C4-2B (cell line): ENCODE results near the gene TUBA4B.

Experiments used
- H3K27ac ChIP-seq: fragments of 450-650 bp; 2 replicates; pipeline ENCODE4 v1.5.1; 2017
- CTCF ChIP-seq: fragments of 450-650 bp; conservative IDR thresholded peaks from 2 replicates; pipeline ENCODE4 v1.5.1; 2017; ENCODE audit warnings: mild to moderate bottlenecking
- ZFX ChIP-seq: fragments of 450-650 bp; IDR thresholded peaks from 2 replicates; pipeline ENCODE4 v1.6.1; 2017

Gene TUBA4B

GRCh38 chr2:219273937-219274336 is 20.9 kb downstream of the TUBA4B start:
- TF ChIP-seq CTCF (no peak), ZFX (no peak)
- no peak overlapping the region for H3K27ac ChIP-seq

- TF ChIP-seq CTCF, result no peak
- no peak for TF ChIP-seq ZFX
- no peak overlapping the region for H3K27ac ChIP-seq
Observed at GRCh38 chr2:219274361-219274921, 21.4 kb downstream of the TUBA4B start.

- TF ChIP-seq CTCF (peak; percentile 97), ZFX (no peak)
- 0 out of 2 replicates have a peak overlapping the region, but pooled peaks have one; percentile 69 for H3K27ac ChIP-seq
Observed at GRCh38 chr2:219277703-219278654, 24.9 kb downstream of the TUBA4B start.

- H3K27ac ChIP-seq, result peak overlapping the region; percentile 69
Observed at GRCh38 chr2:219278655-219279150, 25.7 kb downstream of the TUBA4B start.

GRCh38 chr2:219279151-219279915 is 26.3 kb downstream of the TUBA4B start, which contains the start of gene DNAJB2:
DNAJB2 (plus strand) TSS chr2:219279366; CDS start chr2:219279834, 468 bp downstream.
- TF ChIP-seq ZFX (peak; percentile 52; the same call in 1 of the 2 replicates), CTCF (no peak)
- H3K27ac ChIP-seq, result peak within 1 kb of the TSS; percentile 69

More at GRCh38 chr2:219278655-219279150, 25.7 kb downstream of the TUBA4B start:
- TF ChIP-seq ZFX (no peak), CTCF (no peak)

- H3K27ac ChIP-seq, result peak overlapping the region; percentile 69
- no peak for TF ChIP-seq CTCF
- TF ChIP-seq ZFX, result no peak
Observed at GRCh38 chr2:219279916-219280516, 27.0 kb downstream of the TUBA4B start.
